ENCODE data around the gene ZNF70.

Gene ZNF70

GRCh38 chr22:23773483-23774113, 22.7 kb upstream of the ZNF70 start:
- 0 out of 2 replicates have a peak overlapping the region, but pooled peaks have one; percentile 29 for H3K27ac ChIP-seq
- TF ChIP-seq CTCF (IDR thresholded peaks at IDR 0.05) (no peak), ZFX (IDR thresholded peaks at IDR 0.05; ENCODE audit: borderline replicate concordance) (no peak)

GRCh38 chr22:23772649-23773473, 21.9 kb upstream of the ZNF70 start, which contains the start of gene MMP11:
TSS of gene MMP11 (plus strand) at chr22:23772849. CDS start at chr22:23772871, 22 bp downstream.
- TF ChIP-seq CTCF (IDR thresholded peaks at IDR 0.05) (peak; percentile 31), ZFX (IDR thresholded peaks at IDR 0.05; ENCODE audit: borderline replicate concordance) (no peak)
- peak within 1 kb of the TSS; percentile 29 for H3K27ac ChIP-seq

GRCh38 chr22:23772315-23772648, 21.4 kb upstream of the ZNF70 start:
- peak overlapping the region; percentile 29 for H3K27ac ChIP-seq
- TF ChIP-seq ZFX (IDR thresholded peaks at IDR 0.05; ENCODE audit: borderline replicate concordance) (no peak), CTCF (IDR thresholded peaks at IDR 0.05) (no peak)

- no peak overlapping the region for H3K27ac ChIP-seq
These were observed 18.5 kb upstream of the ZNF70 start for GRCh38 chr22:23769321-23769965.

GRCh38 chr22:23767673-23768548, 17.0 kb upstream of the ZNF70 start, which contains the start of gene CHCHD10:
TSS of gene CHCHD10 (minus strand) at chr22:23767972. CDS start at chr22:23767874, 98 bp downstream.
- peak within 1 kb of the TSS; percentile 82 for H3K27ac ChIP-seq

More at GRCh38 chr22:23769321-23769965, 18.5 kb upstream of the ZNF70 start:
- TF ChIP-seq ZFX (IDR thresholded peaks at IDR 0.05; ENCODE audit: borderline replicate concordance) (no peak), CTCF (IDR thresholded peaks at IDR 0.05) (no peak)

More at GRCh38 chr22:23767673-23768548, 17.0 kb upstream of the ZNF70 start, which contains the start of gene CHCHD10:
- peak; percentile 84 for TF ChIP-seq CTCF (IDR thresholded peaks at IDR 0.05)
- no peak for TF ChIP-seq ZFX (IDR thresholded peaks at IDR 0.05; ENCODE audit: borderline replicate concordance)

All from 22Rv1 (cell line).